ENCODE results near the gene IKZF3. TPM values are rescaled to one million over a fixed set of nuclear protein-coding genes. Genes with fewer than 3 reads are reported as not detected.

IKZF3 gene
- total RNA-seq, 1 donor, result not detected

DNA sequence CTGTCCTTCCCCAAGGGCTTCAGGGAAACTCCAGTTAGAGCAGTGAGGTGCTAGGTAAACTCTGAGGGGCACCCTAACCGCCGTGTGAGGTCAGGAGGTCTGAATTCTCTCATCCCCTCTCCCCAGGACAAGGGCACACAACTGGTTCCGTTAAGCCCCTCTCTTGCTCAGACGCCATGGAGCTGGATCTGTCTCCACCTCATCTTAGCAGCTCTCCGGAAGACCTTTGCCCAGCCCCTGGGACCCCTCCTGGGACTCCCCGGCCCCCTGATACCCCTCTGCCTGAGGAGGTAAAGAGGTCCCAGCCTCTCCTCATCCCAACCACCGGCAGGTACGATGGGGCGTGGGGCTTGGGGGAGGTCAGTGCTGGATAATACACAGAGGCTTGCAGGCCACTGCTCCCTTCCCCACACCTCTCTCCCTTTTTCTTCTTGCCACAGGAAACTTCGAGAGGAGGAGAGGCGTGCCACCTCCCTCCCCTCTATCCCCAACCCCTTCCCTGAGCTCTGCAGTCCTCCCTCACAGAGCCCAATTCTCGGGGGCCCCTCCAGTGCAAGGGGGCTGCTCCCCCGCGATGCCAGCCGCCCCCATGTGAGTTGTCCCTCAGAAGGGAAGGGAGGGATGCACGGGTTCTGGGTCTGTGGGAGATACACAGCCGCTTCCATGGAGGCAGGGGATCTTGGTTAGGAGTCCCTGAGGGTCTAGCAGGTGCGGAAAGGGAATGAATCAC is 121.8 kb downstream of the IKZF3 start:
- DNase-seq (ENCODE audit: low read depth), result no peak
- TF ChIP-seq, protein P1, sequence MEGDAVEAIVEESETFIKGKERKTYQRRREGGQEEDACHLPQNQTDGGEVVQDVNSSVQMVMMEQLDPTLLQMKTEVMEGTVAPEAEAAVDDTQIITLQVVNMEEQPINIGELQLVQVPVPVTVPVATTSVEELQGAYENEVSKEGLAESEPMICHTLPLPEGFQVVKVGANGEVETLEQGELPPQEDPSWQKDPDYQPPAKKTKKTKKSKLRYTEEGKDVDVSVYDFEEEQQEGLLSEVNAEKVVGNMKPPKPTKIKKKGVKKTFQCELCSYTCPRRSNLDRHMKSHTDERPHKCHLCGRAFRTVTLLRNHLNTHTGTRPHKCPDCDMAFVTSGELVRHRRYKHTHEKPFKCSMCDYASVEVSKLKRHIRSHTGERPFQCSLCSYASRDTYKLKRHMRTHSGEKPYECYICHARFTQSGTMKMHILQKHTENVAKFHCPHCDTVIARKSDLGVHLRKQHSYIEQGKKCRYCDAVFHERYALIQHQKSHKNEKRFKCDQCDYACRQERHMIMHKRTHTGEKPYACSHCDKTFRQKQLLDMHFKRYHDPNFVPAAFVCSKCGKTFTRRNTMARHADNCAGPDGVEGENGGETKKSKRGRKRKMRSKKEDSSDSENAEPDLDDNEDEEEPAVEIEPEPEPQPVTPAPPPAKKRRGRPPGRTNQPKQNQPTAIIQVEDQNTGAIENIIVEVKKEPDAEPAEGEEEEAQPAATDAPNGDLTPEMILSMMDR (IDR thresholded peaks at IDR 0.05; ENCODE audit: insufficient read depth, low read length), result no peak
- no peak overlapping the region for H3K4me3 ChIP-seq (ENCODE audit: low read depth, low read length)

DNA sequence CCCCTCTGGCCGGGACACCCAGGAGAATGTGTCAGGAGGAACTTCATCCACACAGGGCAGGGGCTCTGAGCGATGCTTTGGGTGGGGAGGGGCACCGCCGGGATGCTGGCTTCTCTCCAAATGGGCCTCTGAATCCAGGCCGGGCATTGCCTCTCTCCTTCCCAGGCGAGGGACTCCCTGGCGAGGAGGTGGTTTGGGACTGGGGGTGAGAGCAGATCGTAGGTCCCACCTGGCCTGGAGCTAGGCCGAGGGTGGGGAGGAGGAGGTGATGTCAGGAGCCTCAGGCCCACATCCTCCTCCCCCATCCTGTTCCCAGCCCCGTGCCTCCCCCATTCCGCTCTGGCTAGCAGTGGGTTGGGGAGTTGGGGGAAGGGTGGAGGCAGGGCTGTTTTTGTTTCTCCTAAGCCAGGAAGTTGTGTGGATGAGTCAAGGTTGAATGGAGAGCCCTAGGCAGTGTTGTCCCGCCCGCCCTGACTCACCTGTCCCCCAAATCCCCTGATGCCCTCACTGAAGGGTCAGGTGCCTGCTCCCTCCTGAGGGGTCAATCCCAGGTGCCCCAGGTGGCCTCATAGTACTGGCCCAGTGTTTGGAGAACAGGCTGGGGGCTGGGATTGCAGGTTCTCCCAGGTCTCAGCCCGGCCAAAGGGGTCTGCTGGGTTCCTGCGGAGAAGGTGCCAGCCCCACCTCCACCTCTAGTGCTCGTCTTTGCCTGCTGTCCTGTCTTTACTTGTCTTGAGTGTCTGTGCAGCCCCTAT is 123.6 kb downstream of the IKZF3 start:
- peak; percentile 37 for DNase-seq (ENCODE audit: low read depth)
- TF ChIP-seq, protein P1 (IDR thresholded peaks at IDR 0.05; ENCODE audit: insufficient read depth, low read length), result no peak
- no peak overlapping the region for H3K4me3 ChIP-seq (ENCODE audit: low read depth, low read length)

DNA sequence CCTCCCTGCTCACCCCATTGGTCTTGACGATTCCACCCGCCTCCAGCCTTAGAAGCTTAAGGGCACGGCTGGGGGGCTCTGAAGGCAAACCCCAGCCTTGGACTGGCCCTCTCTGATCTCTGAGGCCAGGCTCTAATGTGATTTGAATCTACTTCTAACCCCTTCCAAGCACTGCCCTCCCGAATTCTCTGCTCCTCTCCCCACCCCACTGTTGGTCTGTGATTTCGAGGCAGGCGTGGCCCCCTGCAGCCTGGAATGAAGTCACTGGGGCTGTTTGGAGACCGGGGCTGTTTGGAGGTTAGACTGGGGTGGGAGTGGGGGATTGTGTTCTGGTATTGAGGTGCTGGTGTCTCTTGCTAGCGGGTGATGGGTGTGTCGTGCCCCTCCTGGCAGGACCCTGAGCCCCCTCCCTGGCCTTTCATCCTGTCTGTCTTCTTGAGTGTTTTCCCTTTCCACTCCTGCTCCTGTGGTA is 124.2 kb downstream of the IKZF3 start:
- no peak overlapping the region for H3K4me3 ChIP-seq (ENCODE audit: low read depth, low read length)
- no peak for DNase-seq (ENCODE audit: low read depth)
- TF ChIP-seq, protein P1 (IDR thresholded peaks at IDR 0.05; ENCODE audit: insufficient read depth, low read length), result no peak

- H3K4me3 ChIP-seq (ENCODE audit: low read depth, low read length), result no peak overlapping the region
- no peak for DNase-seq (ENCODE audit: low read depth)
- TF ChIP-seq, protein P1 (IDR thresholded peaks at IDR 0.05; ENCODE audit: insufficient read depth, low read length), result no peak
These were observed 124.9 kb downstream of the IKZF3 start for GRCh38 chr17:39738983-39739884.

GRCh38 chr17:39738568-39738901 is 125.6 kb downstream of the IKZF3 start:
- DNase-seq (ENCODE audit: low read depth), result no peak
- TF ChIP-seq, protein P1 (IDR thresholded peaks at IDR 0.05; ENCODE audit: insufficient read depth, low read length), result no peak
- no peak overlapping the region for H3K4me3 ChIP-seq (ENCODE audit: low read depth, low read length)

DNA sequence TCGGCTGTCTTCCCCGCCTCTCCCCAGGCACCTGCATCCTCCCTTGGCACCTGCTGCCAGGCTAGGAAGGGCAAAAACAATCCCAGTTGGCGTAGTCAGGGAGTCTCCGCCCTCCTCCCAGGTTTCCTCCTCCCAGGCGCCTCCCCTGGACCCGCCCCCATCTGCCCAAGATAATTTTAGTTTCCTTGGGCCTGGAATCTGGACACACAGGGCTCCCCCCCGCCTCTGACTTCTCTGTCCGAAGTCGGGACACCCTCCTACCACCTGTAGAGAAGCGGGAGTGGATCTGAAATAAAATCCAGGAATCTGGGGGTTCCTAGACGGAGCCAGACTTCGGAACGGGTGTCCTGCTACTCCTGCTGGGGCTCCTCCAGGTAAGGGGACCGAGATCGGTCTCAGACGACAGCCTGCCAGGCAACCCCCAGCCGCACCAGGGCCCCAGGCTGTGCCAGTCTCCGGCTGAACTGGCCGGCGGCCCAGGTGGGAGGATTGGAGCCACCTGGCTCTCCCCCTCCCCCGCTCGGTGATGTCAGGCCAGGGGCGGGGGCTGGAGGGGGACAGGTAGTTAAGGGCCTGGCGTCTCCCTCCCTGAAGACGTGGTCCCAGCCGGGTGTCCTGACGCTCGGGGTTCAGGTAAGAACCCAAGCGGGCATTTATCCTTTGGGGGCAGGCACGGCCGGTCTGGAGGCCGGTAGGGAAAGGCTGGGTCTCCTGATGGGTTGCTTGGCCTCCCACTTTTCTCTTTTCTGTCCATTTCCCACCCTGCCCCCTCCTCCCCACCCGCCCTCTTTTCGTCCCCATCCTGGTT is 126.1 kb downstream of the IKZF3 start, which contains the start of gene GRB7:
TSS of gene GRB7 (plus strand) at position 179 of the 808 bp plus-strand sequence. CDS start 4,364 bp downstream, outside the sequence.
- no peak within 1 kb of the TSS for H3K4me3 ChIP-seq (ENCODE audit: low read depth, low read length)
- no peak for DNase-seq (ENCODE audit: low read depth)

More for the DNA sequence above, 126.1 kb downstream of the IKZF3 start, which contains the start of gene GRB7:
- TF ChIP-seq, protein P1 (IDR thresholded peaks at IDR 0.05; ENCODE audit: insufficient read depth, low read length), result no peak
